ENCODE measurements around the gene TMEM54.

The TMEM54 gene

GRCh38 chr1:32904797-32905196 lies 3.6 kb upstream of the TMEM54 start:
- Histone ChIP-seq H3K9me3 (ENCODE audit: insufficient read depth, low read length) (no peaks in the 10 kb centered on the region), H3K9me2 (replicated peaks; ENCODE audit: insufficient read depth, low read length) (no peaks in the 10 kb centered on the region), H3K36me3 (ENCODE audit: low read length) (no peaks in the 10 kb centered on the region), H3F3A (ENCODE audit: insufficient read depth) (no peaks in the 10 kb centered on the region), H4K20me1 (ENCODE audit: low read depth, low read length) (no peaks in the 10 kb centered on the region), H3K27me3 (ENCODE audit: low read length) (no peaks in the 10 kb centered on the region), H3K27ac (ENCODE audit: low read depth, low read length) (no peak overlapping the region), H3K4me2 (ENCODE audit: low read depth, low read length, poor library complexity, severe bottlenecking) (no peak overlapping the region), H3K4me3 (ENCODE audit: insufficient read depth, low read length, poor library complexity, severe bottlenecking) (no peak overlapping the region), H2AFZ (ENCODE audit: low read depth, low read length, severe bottlenecking) (no peak overlapping the region), H3K9ac (ENCODE audit: low read length) (no peak overlapping the region), H3K79me2 (ENCODE audit: insufficient read depth, low read length) (no peaks in the 10 kb centered on the region)
- TF ChIP-seq EZH2phosphoT487 (conservative IDR thresholded peaks at IDR 0.05; ENCODE audit: low read length) (no peak), CTCF (IDR thresholded peaks at IDR 0.05; ENCODE audit: insufficient read depth, low read length, poor library complexity, severe bottlenecking) (no peak)

GRCh38 chr1:32903991-32904785 lies 3.0 kb upstream of the TMEM54 start:
- Histone ChIP-seq H3F3A (ENCODE audit: insufficient read depth) (no peaks in the 10 kb centered on the region), H3K4me3 (ENCODE audit: insufficient read depth, low read length, poor library complexity, severe bottlenecking) (no peak overlapping the region), H3K27me3 (ENCODE audit: low read length) (no peaks in the 10 kb centered on the region), H3K9me2 (replicated peaks; ENCODE audit: insufficient read depth, low read length) (no peaks in the 10 kb centered on the region), H3K4me2 (ENCODE audit: low read depth, low read length, poor library complexity, severe bottlenecking) (no peak overlapping the region), H3K27ac (ENCODE audit: low read depth, low read length) (no peak overlapping the region), H3K9ac (ENCODE audit: low read length) (no peak overlapping the region), H2AFZ (ENCODE audit: low read depth, low read length, severe bottlenecking) (no peak overlapping the region), H4K20me1 (ENCODE audit: low read depth, low read length) (no peaks in the 10 kb centered on the region), H3K36me3 (ENCODE audit: low read length) (no peaks in the 10 kb centered on the region), H3K9me3 (ENCODE audit: insufficient read depth, low read length) (no peaks in the 10 kb centered on the region), H3K79me2 (ENCODE audit: insufficient read depth, low read length) (no peaks in the 10 kb centered on the region)
- TF ChIP-seq EZH2phosphoT487 (conservative IDR thresholded peaks at IDR 0.05; ENCODE audit: low read length) (no peak), CTCF (IDR thresholded peaks at IDR 0.05; ENCODE audit: insufficient read depth, low read length, poor library complexity, severe bottlenecking) (no peak)

- Histone ChIP-seq H3F3A (ENCODE audit: insufficient read depth) (no peaks in the 10 kb centered on the region), H3K4me2 (ENCODE audit: low read depth, low read length, poor library complexity, severe bottlenecking) (no peak overlapping the region), H3K27me3 (ENCODE audit: low read length) (no peaks in the 10 kb centered on the region), H4K20me1 (ENCODE audit: low read depth, low read length) (no peaks in the 10 kb centered on the region), H3K9me3 (ENCODE audit: insufficient read depth, low read length) (no peaks in the 10 kb centered on the region), H2AFZ (ENCODE audit: low read depth, low read length, severe bottlenecking) (no peak overlapping the region), H3K9me2 (replicated peaks; ENCODE audit: insufficient read depth, low read length) (no peaks in the 10 kb centered on the region), H3K27ac (ENCODE audit: low read depth, low read length) (no peak overlapping the region), H3K9ac (ENCODE audit: low read length) (no peak overlapping the region), H3K36me3 (ENCODE audit: low read length) (no peaks in the 10 kb centered on the region), H3K4me3 (ENCODE audit: insufficient read depth, low read length, poor library complexity, severe bottlenecking) (no peak overlapping the region), H3K79me2 (ENCODE audit: insufficient read depth, low read length) (no peaks in the 10 kb centered on the region)
- no peak for TF ChIP-seq EZH2phosphoT487 (conservative IDR thresholded peaks at IDR 0.05; ENCODE audit: low read length)
- TF ChIP-seq CTCF (IDR thresholded peaks at IDR 0.05; ENCODE audit: insufficient read depth, low read length, poor library complexity, severe bottlenecking): no peak
Observed at GRCh38 chr1:32902535-32902920, 1.3 kb upstream of the TMEM54 start.
